C4-2B (cell line): Measurements from ENCODE around the gene PGAP6.
A peak's percentile ranks its signal among the peaks of the same experiment; 100 is the strongest.
"Not testable (repeated sequence)": the region's sequence is repeated elsewhere in the genome, so short reads cannot be mapped to it uniquely, and the experiment has no call there.

Experiments
- H3K27ac ChIP-seq: fragments of 450-650 bp; 2 replicates; pipeline ENCODE4 v1.5.1; 2017
- CTCF ChIP-seq: fragments of 450-650 bp; conservative IDR thresholded peaks from 2 replicates; pipeline ENCODE4 v1.5.1; 2017; ENCODE audit warnings: mild to moderate bottlenecking
- ZFX ChIP-seq: fragments of 450-650 bp; IDR thresholded peaks from 2 replicates; pipeline ENCODE4 v1.6.1; 2017

PGAP6 gene

GRCh38 chr16:425082-425718 lies 43.4 kb upstream of the PGAP6 start, which contains the start of gene RAB11FIP3:
RAB11FIP3 (plus strand) TSS chr16:425649; CDS start chr16:426007, 358 bp downstream.
- TF ChIP-seq ZFX, result no peak
- no peak; the same call in 1 of the 2 replicates for TF ChIP-seq CTCF
- H3K27ac ChIP-seq, result peak within 1 kb of the TSS; percentile 65

- TF ChIP-seq CTCF (no peak), ZFX (peak; percentile 43; the same call in 1 of the 2 replicates)
- H3K27ac ChIP-seq, result peak overlapping the region; percentile 65
These were observed 42.9 kb upstream of the PGAP6 start for GRCh38 chr16:424623-425081.

- TF ChIP-seq ZFX (no peak), CTCF (no peak)
- peak overlapping the region; percentile 65 for H3K27ac ChIP-seq
These were observed 42.4 kb upstream of the PGAP6 start for GRCh38 chr16:424033-424622.

- not testable (repeated sequence) for H3K27ac ChIP-seq
These were observed 40.4 kb upstream of the PGAP6 start for GRCh38 chr16:422179-422578.

- not testable (repeated sequence) for H3K27ac ChIP-seq
These were observed 33.4 kb upstream of the PGAP6 start for GRCh38 chr16:415170-415498.

- H3K27ac ChIP-seq, result no peak overlapping the region
- TF ChIP-seq ZFX (no peak), CTCF (no peak)
These were observed 32.8 kb upstream of the PGAP6 start for GRCh38 chr16:414395-415169.

- TF ChIP-seq CTCF (no peak), ZFX (no peak)
- no peak overlapping the region for H3K27ac ChIP-seq
These were observed 29.9 kb upstream of the PGAP6 start for GRCh38 chr16:411576-412265.

- H3K27ac ChIP-seq, result no peak overlapping the region
- TF ChIP-seq ZFX (no peak), CTCF (no peak)
These were observed 28.9 kb upstream of the PGAP6 start for GRCh38 chr16:410516-411178.
